Upper lobe of left lung (tissue), 6 donors: ENCODE results near the gene PDZK1. TPM values are rescaled to one million over a fixed set of nuclear protein-coding genes. Genes with fewer than 3 reads are reported as not detected.
A peak's percentile ranks its signal among the peaks of the same experiment; 100 is the strongest.
"Not testable (repeated sequence)": the region's sequence is repeated elsewhere in the genome, so short reads cannot be mapped to it uniquely, and the experiment has no call there.

ENCODE experiments used
- ATAC-seq, 2 donors: fragments of 200-7000 bp; cut with Tn5 transposase; one replicate each; pipeline ENCODE4 v1.9.1; 2022; ENCODE audit warnings: mild to moderate bottlenecking in 2 of 2, moderate library complexity in 2 of 2; ENCODE audit not compliant: low FRiP score in 2 of 2
- DNase-seq, 2 donors: peaks; one replicate each; pipeline ENCODE4 v3.0.0-alpha.2; 2019 to 2020
- H3K27ac ChIP-seq, 4 donors: fragments of 200-600 bp; sonication (generic); one replicate each; pipeline ENCODE4 v1.5.1; 2016 to 2019
- H3K27me3 ChIP-seq, 4 donors: fragments of 200-600 bp; sonication (generic); one replicate each; pipeline ENCODE4 v1.5.1; 2017 to 2019
- H3K36me3 ChIP-seq, 4 donors: fragments of 200-600 bp; sonication (generic); one replicate each; pipeline ENCODE4 v1.5.1; 2016 to 2019
- H3K4me1 ChIP-seq, 4 donors: fragments of 200-600 bp; sonication (generic); one replicate each; pipeline ENCODE4 v1.5.1; 2018 to 2019
- H3K4me3 ChIP-seq, 4 donors: fragments of 200-600 bp; sonication (generic); one replicate each; pipeline ENCODE4 v1.5.1; 2017 to 2019; ENCODE audit warnings: mild to moderate bottlenecking in 2 of 4, moderate library complexity in 1 of 4
- H3K9me3 ChIP-seq, 4 donors: fragments of 200-600 bp; sonication (generic); one replicate each; pipeline ENCODE4 v1.5.1; 2018 to 2019
- EP300 ChIP-seq, 4 donors: sonication (generic); formaldehyde crosslinking; IDR thresholded peaks; one replicate each; pipeline ENCODE4 v1.5.1; 2017; ENCODE audit warnings: antibody characterized with exemption in 4 of 4, control low read depth in 2 of 4
- POLR2A ChIP-seq, 4 donors: fragments of 450-650 bp; IDR thresholded peaks; one replicate each; pipeline ENCODE4 v1.5.1; 2016 to 2017; ENCODE audit warnings: antibody characterized with exemption in 4 of 4, mild to moderate bottlenecking in 2 of 4
- POLR2AphosphoS5 ChIP-seq, 2 donors: sonication (generic); formaldehyde crosslinking; IDR thresholded peaks; one replicate each; pipeline ENCODE4 v1.5.1; 2017; ENCODE audit warnings: antibody characterized with exemption in 2 of 2
- WGBS, 2 donors: methylation state at CpG; one replicate each; pipeline ENCODE4 v1.1.5; 2017 to 2018; 5-methylcytosine and 5-hydroxymethylcytosine counted together
- total RNA-seq, 6 donors: library from RNA; depleted of rRNA in 4 of 6; stranded (reverse); fragments of >200 nt in 4 of 6; gene quantifications; one replicate each; pipeline versions ENCODE4 v1.1.0 to v1.2.1, GENCODE V29; 2016 to 2021
- TF ChIP-seq, protein P1 (sequence below), 6 experiments: fragments of 450-650 bp in 4 of 6; fragments of 200-600 bp in 2 of 6; sonication (generic) in 2 of 6; IDR thresholded peaks; one replicate each; pipeline ENCODE4 v1.5.1; 2016 to 2019; ENCODE audit warnings: antibody characterized with exemption in 6 of 6
- donor health status: DM: no; HTN: no; CAD: no; lungs with moderate emphysema.
- donor health status: DM: no; HTN: yes; CAD: no; lungs with severe emphysema.

Gene PDZK1
- total RNA-seq, 6 donors from 2014 or later = 0.31 to 0.49 TPM; not detected in 4

DNA sequence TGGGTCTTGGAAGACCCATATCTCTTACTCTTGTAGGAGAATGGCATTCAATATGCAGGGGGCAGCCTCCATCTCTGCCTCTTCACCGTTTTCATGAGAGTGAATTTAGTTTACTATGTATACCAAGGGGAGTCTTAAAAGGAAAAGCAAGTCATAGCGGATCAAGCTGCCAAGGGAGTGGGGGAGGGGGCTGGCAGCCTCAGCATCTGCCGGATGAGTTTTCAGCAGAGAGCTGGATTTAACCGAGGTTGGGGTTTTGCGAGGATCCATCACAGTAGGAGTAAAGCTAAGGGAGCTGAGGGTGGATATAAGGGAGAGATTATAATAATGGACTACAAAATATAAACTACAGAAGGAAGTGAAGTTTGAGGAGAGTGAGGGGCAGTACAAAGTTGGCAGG, 22.0 kb upstream of the PDZK1 start:
- DNase-seq = no peak
- no peak overlapping the region for H3K27ac ChIP-seq
- 61 to 79% methylated on average over 5 of the region's 5 CpGs for WGBS, 2 donors
- H3K36me3 ChIP-seq = no peaks in the 10 kb centered on the region
- no peaks in the 10 kb centered on the region for H3K9me3 ChIP-seq
- H3K27me3 ChIP-seq = no peaks in the 10 kb centered on the region
- H3K4me3 ChIP-seq = no peak overlapping the region
- ATAC-seq = no peak
- no peaks in the 10 kb centered on the region for H3K4me1 ChIP-seq
- TF ChIP-seq POLR2AphosphoS5 (IDR thresholded peaks at IDR 0.05) = no peak
- TF ChIP-seq, protein P1, sequence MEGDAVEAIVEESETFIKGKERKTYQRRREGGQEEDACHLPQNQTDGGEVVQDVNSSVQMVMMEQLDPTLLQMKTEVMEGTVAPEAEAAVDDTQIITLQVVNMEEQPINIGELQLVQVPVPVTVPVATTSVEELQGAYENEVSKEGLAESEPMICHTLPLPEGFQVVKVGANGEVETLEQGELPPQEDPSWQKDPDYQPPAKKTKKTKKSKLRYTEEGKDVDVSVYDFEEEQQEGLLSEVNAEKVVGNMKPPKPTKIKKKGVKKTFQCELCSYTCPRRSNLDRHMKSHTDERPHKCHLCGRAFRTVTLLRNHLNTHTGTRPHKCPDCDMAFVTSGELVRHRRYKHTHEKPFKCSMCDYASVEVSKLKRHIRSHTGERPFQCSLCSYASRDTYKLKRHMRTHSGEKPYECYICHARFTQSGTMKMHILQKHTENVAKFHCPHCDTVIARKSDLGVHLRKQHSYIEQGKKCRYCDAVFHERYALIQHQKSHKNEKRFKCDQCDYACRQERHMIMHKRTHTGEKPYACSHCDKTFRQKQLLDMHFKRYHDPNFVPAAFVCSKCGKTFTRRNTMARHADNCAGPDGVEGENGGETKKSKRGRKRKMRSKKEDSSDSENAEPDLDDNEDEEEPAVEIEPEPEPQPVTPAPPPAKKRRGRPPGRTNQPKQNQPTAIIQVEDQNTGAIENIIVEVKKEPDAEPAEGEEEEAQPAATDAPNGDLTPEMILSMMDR (IDR thresholded peaks at IDR 0.05) = no peak
- TF ChIP-seq POLR2A (IDR thresholded peaks at IDR 0.05) = no peak
- no peak for TF ChIP-seq EP300 (IDR thresholded peaks at IDR 0.05)

DNA sequence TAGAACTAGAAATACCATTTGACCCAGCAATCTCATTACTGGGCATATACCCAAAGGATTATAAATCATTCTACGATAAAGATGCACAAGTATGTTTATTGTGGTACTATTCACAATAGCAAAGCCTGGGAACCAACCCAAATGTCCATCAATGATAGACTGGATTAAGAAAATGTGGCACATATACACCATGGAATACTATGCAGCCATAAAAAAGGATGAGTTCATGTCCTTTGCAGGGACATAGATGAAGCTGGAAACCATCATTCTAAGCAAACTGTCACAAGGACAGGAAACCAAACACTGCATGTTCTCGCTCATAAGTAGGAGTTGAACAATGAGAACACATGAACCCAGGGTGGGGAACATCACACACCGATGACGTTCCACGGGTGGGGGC, 19.0 kb upstream of the PDZK1 start:
- WGBS, 2 donors = 91 to 93% methylated on average over 5 of the region's 5 CpGs
- not testable (repeated sequence) for DNase-seq, H3K27me3 ChIP-seq, H3K4me1 ChIP-seq, H3K9me3 ChIP-seq, H3K36me3 ChIP-seq, ATAC-seq, H3K27ac ChIP-seq, H3K4me3 ChIP-seq

DNA sequence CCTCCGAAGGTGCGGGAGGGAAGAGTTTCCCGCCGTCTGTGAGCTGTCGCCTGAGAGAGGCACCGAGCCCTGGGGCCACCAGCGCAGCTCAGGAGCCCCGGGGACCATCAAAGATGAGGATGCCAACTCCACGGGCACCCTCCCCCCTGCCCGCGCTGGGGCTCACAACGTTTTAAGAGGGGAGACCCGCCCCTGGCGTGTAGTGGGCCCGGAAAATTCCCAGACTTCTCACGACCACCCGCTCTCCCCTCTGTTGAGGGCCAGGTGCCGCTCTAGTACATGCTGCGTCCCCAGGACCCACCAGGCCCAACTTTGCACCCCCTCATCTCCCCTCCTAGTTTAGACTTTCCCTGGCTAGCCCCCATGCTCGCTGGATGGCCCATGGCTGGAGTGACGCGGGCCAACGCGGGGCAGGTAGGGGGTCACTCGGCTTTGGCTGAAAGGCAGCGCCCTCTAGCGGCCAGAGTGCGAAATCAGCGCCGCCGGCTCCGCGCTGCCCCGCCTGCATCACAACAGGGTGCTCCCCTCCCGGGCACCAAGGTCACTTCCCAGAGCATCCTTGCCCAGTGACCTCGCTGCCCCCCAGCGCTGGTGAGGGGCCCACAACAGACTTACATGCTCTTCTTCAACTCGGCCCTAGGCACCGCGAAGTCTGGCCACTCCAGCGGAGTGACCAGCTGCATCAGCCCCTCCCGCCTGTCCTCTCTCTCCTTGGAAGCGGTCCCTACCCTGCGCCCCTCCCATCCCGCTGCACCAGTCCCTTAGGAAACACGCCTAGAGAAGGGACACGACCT, 13.9 kb upstream of the PDZK1 start:
- peak in 1 of 2 donors; percentile 7 for TF ChIP-seq POLR2AphosphoS5 (IDR thresholded peaks at IDR 0.05)
- no peak for TF ChIP-seq POLR2A (IDR thresholded peaks at IDR 0.05)
- TF ChIP-seq, protein P1 (IDR thresholded peaks at IDR 0.05) = peak; percentile 86 to 94 (median 92)
- no peak for TF ChIP-seq EP300 (IDR thresholded peaks at IDR 0.05)
- DNase-seq (peak; percentile 70 to 93), ATAC-seq (peak; percentile 91 to 95)
- no peak overlapping the region for H3K27ac ChIP-seq
- H3K4me3 ChIP-seq = peak overlapping the region in 3 of 4 donors; percentile 10 to 30 (median 21)
- H3K9me3 ChIP-seq = no peaks in the 10 kb centered on the region
- 4 to 12% methylated on average over 15 to 44 of the region's 47 CpGs for WGBS, 2 donors
- H3K36me3 ChIP-seq = no peaks in the 10 kb centered on the region
- peaks cover 8 to 12% (median 10%) of the 10 kb centered on the region in 4 donors for H3K4me1 ChIP-seq
- H3K27me3 ChIP-seq = no peaks in the 10 kb centered on the region

DNA sequence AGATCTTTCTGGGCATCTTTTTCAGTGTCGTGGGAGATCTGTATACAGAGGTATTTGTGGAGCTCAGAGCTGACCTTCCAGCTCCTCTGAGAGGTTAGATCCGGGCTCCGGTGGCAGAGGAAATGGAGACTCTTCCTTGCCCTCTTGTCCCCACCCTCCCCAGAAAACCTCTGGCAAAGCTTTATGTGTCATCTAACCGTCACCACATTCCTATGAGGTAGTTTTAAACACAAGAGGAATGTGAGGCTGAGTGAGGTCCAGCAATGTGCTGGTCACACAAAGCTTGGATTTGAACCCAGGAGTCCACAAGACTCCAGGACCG, 13.3 kb upstream of the PDZK1 start:
- H3K9me3 ChIP-seq = no peaks in the 10 kb centered on the region
- H3K4me3 ChIP-seq = peak overlapping the region in 2 of 4 donors; percentile 10 to 21
- H3K36me3 ChIP-seq = no peaks in the 10 kb centered on the region
- no peaks in the 10 kb centered on the region for H3K27me3 ChIP-seq
- 38 to 45% methylated on average over 4 to 5 of the region's 5 CpGs for WGBS, 2 donors
- TF ChIP-seq POLR2AphosphoS5 (IDR thresholded peaks at IDR 0.05) (no peak), EP300 (IDR thresholded peaks at IDR 0.05) (no peak), POLR2A (IDR thresholded peaks at IDR 0.05) (no peak)
- TF ChIP-seq, protein P1 (IDR thresholded peaks at IDR 0.05) = no peak
- H3K4me1 ChIP-seq = peaks cover 8 to 12% (median 10%) of the 10 kb centered on the region in 4 donors
- ATAC-seq (peak; percentile 8 to 18), DNase-seq (no peak)
- H3K27ac ChIP-seq = no peak overlapping the region

DNA sequence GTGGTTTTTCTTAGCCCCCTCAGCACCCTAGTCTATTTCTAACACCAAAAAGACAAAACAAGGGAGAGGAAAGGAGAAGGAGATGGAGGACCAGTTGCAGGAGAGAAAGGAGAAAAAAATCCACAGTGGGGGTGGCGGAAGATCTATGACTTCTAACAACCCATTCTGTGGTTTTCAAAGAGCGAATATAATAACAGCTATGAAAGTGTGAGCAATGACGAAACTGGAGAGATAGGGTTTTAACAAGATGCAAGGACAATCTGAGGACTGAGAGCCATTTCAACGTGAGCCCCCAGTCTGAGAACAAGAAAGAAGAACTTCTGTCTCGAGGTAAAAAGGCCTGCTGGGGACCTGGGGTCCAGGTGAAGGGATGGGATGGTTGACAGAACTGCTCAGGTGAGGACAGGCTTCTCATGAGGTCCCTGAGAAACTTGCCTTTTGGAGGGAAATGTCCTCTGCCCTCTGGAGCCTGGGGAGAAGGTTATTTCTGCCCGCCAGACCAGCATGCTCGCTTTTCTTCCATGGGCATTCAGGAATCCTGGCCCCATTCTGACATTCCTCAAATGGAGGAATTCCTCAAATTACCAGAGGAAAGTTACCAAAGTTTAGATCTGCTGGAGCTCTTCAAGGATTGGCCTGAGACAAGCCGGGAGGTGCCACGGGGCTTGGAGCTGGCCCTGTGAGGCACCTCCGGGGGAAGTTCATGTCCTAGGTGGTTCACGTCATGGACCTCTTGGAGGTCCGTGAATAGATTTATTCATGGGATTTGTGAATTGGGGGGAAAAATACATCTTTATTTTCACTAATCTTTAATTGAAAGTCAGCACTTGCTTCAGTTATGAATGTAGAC, 12.3 kb upstream of the PDZK1 start, which contains the start of gene CD160:
Gene CD160, plus strand, starts transcription at position 270 of the 850 bp plus-strand sequence. CDS start 8,829 bp downstream, outside the sequence.
- Histone ChIP-seq H3K4me1 (peaks cover 8 to 12% (median 10%) of the 10 kb centered on the region in 4 donors), H3K9me3 (no peaks in the 10 kb centered on the region), H3K4me3 (no peak within 1 kb of the TSS), H3K27ac (no peak within 1 kb of the TSS), H3K27me3 (no peaks in the 10 kb centered on the region), H3K36me3 (no peaks in the 10 kb centered on the region)
- WGBS, 2 donors = 77 to 85% methylated on average over 11 to 12 of the region's 12 CpGs
- ATAC-seq = no peak
- DNase-seq = no peak
- TF ChIP-seq POLR2A (IDR thresholded peaks at IDR 0.05) (no peak), POLR2AphosphoS5 (IDR thresholded peaks at IDR 0.05) (no peak), EP300 (IDR thresholded peaks at IDR 0.05) (no peak)
- TF ChIP-seq, protein P1 (IDR thresholded peaks at IDR 0.05) = no peak

DNA sequence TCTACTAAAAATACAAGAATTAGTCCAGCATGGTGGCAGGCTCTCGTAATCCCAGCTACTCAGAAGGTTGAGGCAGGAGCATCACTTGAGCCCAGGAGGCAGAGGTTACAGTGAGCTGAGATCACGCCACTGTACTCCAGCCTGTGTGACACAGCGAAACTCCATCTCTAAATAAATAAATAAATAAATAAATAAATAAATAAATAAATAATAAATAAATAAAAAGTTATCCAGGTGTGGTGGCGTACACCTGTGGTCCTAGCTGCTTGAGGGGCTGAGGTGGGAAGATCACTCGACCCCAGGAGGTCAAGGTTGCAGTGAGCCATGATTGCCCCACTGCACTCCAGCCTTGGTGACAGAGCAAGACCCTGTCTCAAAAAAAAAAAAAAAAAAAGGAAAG, 11.3 kb upstream of the PDZK1 start:
- DNase-seq, H3K27me3 ChIP-seq, H3K9me3 ChIP-seq, H3K27ac ChIP-seq, H3K4me3 ChIP-seq, H3K36me3 ChIP-seq, ATAC-seq: not testable (repeated sequence)
- WGBS, 2 donors = 90 to 91% methylated on average over 5 of the region's 5 CpGs
- H3K4me1 ChIP-seq = peaks cover 8 to 12% (median 10%) of the 10 kb centered on the region in 4 donors
